Cerebellar cortex (tissue), 1 donor: ENCODE results near the gene NOX5.

ENCODE experiments used
- DNase-seq: peaks from one replicate; pipeline ENCODE4 v3.0.0-alpha.2; 2015; ENCODE audit warnings: low spot score

The NOX5 gene

GRCh38 chr15:69081310-69082004, 67.0 kb downstream of the NOX5 start:
- DNase-seq: no peak

GRCh38 chr15:69082021-69082502, 67.6 kb downstream of the NOX5 start:
- no peak for DNase-seq

- no peak for DNase-seq
Observed at GRCh38 chr15:69082554-69082953, 68.1 kb downstream of the NOX5 start.

GRCh38 chr15:69084404-69085030, 70.0 kb downstream of the NOX5 start:
- DNase-seq: no peak

GRCh38 chr15:69085325-69086081, 71.0 kb downstream of the NOX5 start:
- no peak for DNase-seq

GRCh38 chr15:69086427-69087204, 72.1 kb downstream of the NOX5 start:
- no peak for DNase-seq

- DNase-seq: no peak
Observed at GRCh38 chr15:69087366-69087976, 73.0 kb downstream of the NOX5 start.

GRCh38 chr15:69088300-69088965, 73.9 kb downstream of the NOX5 start:
- no peak for DNase-seq

GRCh38 chr15:69089258-69089657, 74.8 kb downstream of the NOX5 start:
- no peak for DNase-seq

- no peak for DNase-seq
Observed at GRCh38 chr15:69090197-69090948, 75.9 kb downstream of the NOX5 start.

- DNase-seq: no peak
Observed at GRCh38 chr15:69091654-69092053, 77.2 kb downstream of the NOX5 start.

- DNase-seq: no peak
Observed at GRCh38 chr15:69092159-69092558, 77.7 kb downstream of the NOX5 start.

- no peak for DNase-seq
Observed at GRCh38 chr15:69093127-69093526, 78.6 kb downstream of the NOX5 start.

GRCh38 chr15:69093614-69094013, 79.1 kb downstream of the NOX5 start:
- no peak for DNase-seq

- no peak for DNase-seq
Observed at GRCh38 chr15:69094124-69094921, 79.8 kb downstream of the NOX5 start.

- peak; percentile 59 for DNase-seq
Observed at GRCh38 chr15:69095274-69095673, 80.8 kb downstream of the NOX5 start.

- DNase-seq: no peak
Observed at GRCh38 chr15:69096196-69096595, 81.7 kb downstream of the NOX5 start.

- DNase-seq: no peak
Observed at GRCh38 chr15:69096626-69097025, 82.1 kb downstream of the NOX5 start.

GRCh38 chr15:69098771-69099170, 84.3 kb downstream of the NOX5 start:
- no peak for DNase-seq

GRCh38 chr15:69099941-69100340, 85.4 kb downstream of the NOX5 start:
- DNase-seq: no peak
